Tibial nerve (tissue), 4 donors: ENCODE data around the gene STK17A. TPM values are rescaled to one million over a fixed set of nuclear protein-coding genes. Genes with fewer than 3 reads are reported as not detected.
"Not testable (repeated sequence)": the region's sequence is repeated elsewhere in the genome, so short reads cannot be mapped to it uniquely, and the experiment has no call there.

Experiments used
- DNase-seq, 2 donors: peaks; one replicate each; pipeline ENCODE4 v3.0.0-alpha.2; 2019; ENCODE audit warnings: low spot score in 2 of 2
- H3K27ac ChIP-seq, 4 donors: fragments of 200-600 bp; sonication (generic) in 3 of 4; one replicate each; pipeline ENCODE4 v1.5.1; 2017 to 2019; ENCODE audit warnings: mild to moderate bottlenecking in 1 of 4
- H3K27me3 ChIP-seq, 2 donors: fragments of 200-600 bp; sonication (generic) in 1 of 2; one replicate each; pipeline versions ENCODE4 v1.5.1 to v1.6.0; 2017 to 2019
- H3K36me3 ChIP-seq, 3 donors: fragments of 200-600 bp; sonication (generic); one replicate each; pipeline ENCODE4 v1.5.1; 2018 to 2019
- H3K4me1 ChIP-seq, 4 donors: fragments of 200-600 bp; sonication (generic) in 3 of 4; one replicate each; pipeline ENCODE4 v1.5.1; 2017 to 2019
- H3K4me3 ChIP-seq, 4 donors: fragments of 200-600 bp; sonication (generic) in 3 of 4; one replicate each; pipeline ENCODE4 v1.5.1; 2017 to 2019; ENCODE audit warnings: mild to moderate bottlenecking in 1 of 4, moderate library complexity in 1 of 4
- H3K9me3 ChIP-seq, 4 donors: fragments of 200-600 bp; sonication (generic) in 3 of 4; one replicate each; pipeline ENCODE4 v1.5.1; 2017 to 2019
- CTCF ChIP-seq, 5 experiments: fragments of 200-600 bp in 3 of 5; fragments of 450-650 bp in 2 of 5; sonication (generic) in 3 of 5; IDR thresholded peaks; one replicate each; pipeline ENCODE4 v1.5.1; 2016 to 2019; ENCODE audit warnings: antibody characterized with exemption in 5 of 5, mild to moderate bottlenecking in 3 of 5, moderate library complexity in 2 of 5
- EP300 ChIP-seq, 2 donors: sonication (generic); formaldehyde crosslinking; IDR thresholded peaks; one replicate each; pipeline ENCODE4 v1.6.1; 2017; ENCODE audit warnings: antibody characterized with exemption in 2 of 2, mild to moderate bottlenecking in 1 of 2
- POLR2A ChIP-seq, 2 donors: fragments of 450-650 bp; IDR thresholded peaks; one replicate each; pipeline ENCODE4 v1.6.1; 2017; ENCODE audit warnings: antibody characterized with exemption in 2 of 2, mild to moderate bottlenecking in 2 of 2, moderate library complexity in 2 of 2
- WGBS, 2 donors: methylation state at CpG; one replicate each; pipeline ENCODE4 v1.1.5; 2018; 5-methylcytosine and 5-hydroxymethylcytosine counted together
- total RNA-seq, 4 donors: library from RNA; depleted of rRNA; stranded (reverse); fragments of >200 nt; gene quantifications; one replicate each; pipeline ENCODE4 v1.1.0, GENCODE V29; 2016

STK17A gene
- total RNA-seq, 4 donors from 2014 or later: 9.0 to 23.6 (median 13.5) TPM

GRCh38 chr7:43568529-43568928, 14.4 kb upstream of the STK17A start:
- Histone ChIP-seq H3K27me3 (no peaks in the 10 kb centered on the region), H3K9me3 (no peaks in the 10 kb centered on the region), H3K36me3 (no peaks in the 10 kb centered on the region), H3K27ac (no peak overlapping the region), H3K4me1 (peaks cover 0 to 9% (median 0%) of the 10 kb centered on the region in 4 donors), H3K4me3 (no peak overlapping the region)
- WGBS, 2 donors: 62 to 65% methylated on average over 6 of the region's 6 CpGs
- no peak for TF ChIP-seq CTCF (IDR thresholded peaks at IDR 0.05)
- TF ChIP-seq EP300 (IDR thresholded peaks at IDR 0.05): no peak
- no peak for TF ChIP-seq POLR2A (IDR thresholded peaks at IDR 0.05)
- DNase-seq: no peak

- H3K36me3 ChIP-seq: no peaks in the 10 kb centered on the region
- no peak overlapping the region for H3K4me3 ChIP-seq
- H3K27me3 ChIP-seq: no peaks in the 10 kb centered on the region
- TF ChIP-seq CTCF (IDR thresholded peaks at IDR 0.05) (no peak), POLR2A (IDR thresholded peaks at IDR 0.05) (no peak), EP300 (IDR thresholded peaks at IDR 0.05) (no peak)
- no peak overlapping the region for H3K27ac ChIP-seq
- peaks cover 0 to 9% (median 0%) of the 10 kb centered on the region in 4 donors for H3K4me1 ChIP-seq
- WGBS, 2 donors: 77 to 78% methylated on average over 4 of the region's 4 CpGs
- H3K9me3 ChIP-seq: no peaks in the 10 kb centered on the region
- no peak for DNase-seq
Measured at GRCh38 chr7:43569424-43569823, 13.5 kb upstream of the STK17A start.

GRCh38 chr7:43570688-43571365, 12.1 kb upstream of the STK17A start:
- Histone ChIP-seq H3K9me3 (no peaks in the 10 kb centered on the region), H3K27ac (no peak overlapping the region), H3K4me3 (no peak overlapping the region), H3K27me3 (no peaks in the 10 kb centered on the region), H3K4me1 (peaks cover 0 to 9% (median 0%) of the 10 kb centered on the region in 4 donors), H3K36me3 (no peaks in the 10 kb centered on the region)
- TF ChIP-seq CTCF (IDR thresholded peaks at IDR 0.05) (no peak), POLR2A (IDR thresholded peaks at IDR 0.05) (no peak), EP300 (IDR thresholded peaks at IDR 0.05) (no peak)
- DNase-seq: no peak
- WGBS, 2 donors: 82 to 93% methylated on average over 4 of the region's 4 CpGs

GRCh38 chr7:43572516-43573049, 10.3 kb upstream of the STK17A start:
- H3K27ac ChIP-seq: peak overlapping the region in 2 of 4 donors; percentile 11 to 53
- DNase-seq: peak in 1 of 2 donors; percentile 63
- no peaks in the 10 kb centered on the region for H3K9me3 ChIP-seq
- H3K4me3 ChIP-seq: no peak overlapping the region
- 19 to 27% methylated on average over 1 of the region's 1 CpG for WGBS, 2 donors
- TF ChIP-seq POLR2A (IDR thresholded peaks at IDR 0.05): no peak
- TF ChIP-seq EP300 (IDR thresholded peaks at IDR 0.05): peak; percentile 27 to 81
- H3K36me3 ChIP-seq: no peaks in the 10 kb centered on the region
- H3K27me3 ChIP-seq: no peaks in the 10 kb centered on the region
- H3K4me1 ChIP-seq: peaks cover 0 to 9% (median 0%) of the 10 kb centered on the region in 4 donors

- H3K9me3 ChIP-seq, H3K36me3 ChIP-seq, H3K4me3 ChIP-seq, H3K27me3 ChIP-seq, DNase-seq, H3K27ac ChIP-seq, H3K4me1 ChIP-seq: not testable (repeated sequence)
- 99% methylated on average over 2 of the region's 2 CpGs for WGBS, 2 donors
Measured at GRCh38 chr7:43573832-43574231, 9.1 kb upstream of the STK17A start.

- Histone ChIP-seq H3K9me3 (no peaks in the 10 kb centered on the region), H3K4me1 (peaks cover 0 to 9% (median 0%) of the 10 kb centered on the region in 4 donors), H3K4me3 (no peak overlapping the region), H3K36me3 (no peaks in the 10 kb centered on the region), H3K27me3 (no peaks in the 10 kb centered on the region), H3K27ac (no peak overlapping the region)
- TF ChIP-seq POLR2A (IDR thresholded peaks at IDR 0.05) (no peak), CTCF (IDR thresholded peaks at IDR 0.05) (no peak), EP300 (IDR thresholded peaks at IDR 0.05) (no peak)
- WGBS, 2 donors: 85 to 87% methylated on average over 6 of the region's 6 CpGs
- DNase-seq: no peak
Measured at GRCh38 chr7:43575506-43575905, 7.4 kb upstream of the STK17A start.
